HG03064 (cell line): Measurements from ENCODE around the gene MYO1G.
"Not testable (repeated sequence)": the region's sequence is repeated elsewhere in the genome, so short reads cannot be mapped to it uniquely, and the experiment has no call there.

Experiments used
- ATAC-seq: cut with Tn5 transposase; IDR thresholded peaks from one replicate; pipeline ENCODE4 v1.9.1; 2021; ENCODE audit warnings: low read depth; ENCODE audit not compliant: unreplicated experiment

The MYO1G gene

GRCh38 chr7:44978511-44979366, at the start of gene MYO1G:
Gene MYO1G (minus strand): TSS chr7:44979015. CDS start chr7:44978961, 54 bp downstream.
- ATAC-seq, result peak; percentile 46

DNA sequence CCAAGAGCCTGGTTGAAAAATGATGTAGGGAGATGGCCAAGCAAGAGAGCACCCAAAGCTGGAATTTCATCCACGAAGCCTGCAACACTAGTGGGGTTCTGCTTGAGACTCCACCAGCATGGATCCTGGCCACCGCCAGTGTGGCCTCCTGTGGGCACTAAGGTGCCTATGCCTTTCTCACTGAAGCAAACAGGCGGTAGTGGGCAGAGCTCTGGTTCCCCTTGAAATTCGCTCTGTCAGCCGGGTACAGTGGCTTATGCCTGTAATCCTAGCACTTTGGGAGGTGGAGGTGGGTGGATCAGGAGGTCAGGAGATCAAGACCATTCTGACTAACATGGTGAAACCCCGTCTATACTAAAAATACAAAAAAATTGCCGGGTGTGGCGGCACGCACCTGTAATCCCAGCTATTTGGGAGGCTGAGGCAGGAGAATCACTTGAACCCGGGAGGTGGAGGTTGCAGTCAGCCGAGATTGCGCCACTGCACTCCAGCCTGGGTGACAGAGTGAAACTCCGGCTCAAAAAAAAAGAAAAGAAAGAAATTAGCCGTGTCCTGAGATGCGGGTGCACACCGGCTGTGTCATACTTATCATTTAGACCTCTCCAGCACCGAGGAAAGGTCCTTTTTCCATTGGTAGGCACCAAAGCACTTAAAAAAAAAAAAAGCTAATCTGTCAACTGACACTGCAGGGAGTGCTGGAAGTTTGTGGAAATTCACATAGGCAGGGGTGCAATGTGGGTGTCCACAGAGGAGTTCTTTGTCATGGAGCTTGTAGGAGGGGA, 49.5 kb upstream of the MYO1G start:
- ATAC-seq, result no peak

DNA sequence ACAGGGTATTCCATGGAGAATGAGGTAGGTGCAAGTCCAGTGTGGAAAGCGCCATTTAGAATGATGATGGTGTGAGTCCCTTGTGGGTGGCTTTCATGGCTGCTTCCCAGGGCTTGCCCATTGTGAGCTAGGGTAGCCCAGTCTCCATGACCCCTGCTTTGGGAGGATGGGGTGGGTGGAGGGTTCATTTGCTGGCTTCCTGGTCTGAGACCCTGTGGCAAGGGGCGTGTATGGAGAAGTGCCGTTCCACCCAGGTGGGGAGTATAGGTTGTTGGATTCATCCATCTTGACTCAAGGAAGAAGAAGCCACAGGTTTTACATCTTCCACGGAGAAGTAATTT, 48.9 kb upstream of the MYO1G start:
- ATAC-seq, result no peak

DNA sequence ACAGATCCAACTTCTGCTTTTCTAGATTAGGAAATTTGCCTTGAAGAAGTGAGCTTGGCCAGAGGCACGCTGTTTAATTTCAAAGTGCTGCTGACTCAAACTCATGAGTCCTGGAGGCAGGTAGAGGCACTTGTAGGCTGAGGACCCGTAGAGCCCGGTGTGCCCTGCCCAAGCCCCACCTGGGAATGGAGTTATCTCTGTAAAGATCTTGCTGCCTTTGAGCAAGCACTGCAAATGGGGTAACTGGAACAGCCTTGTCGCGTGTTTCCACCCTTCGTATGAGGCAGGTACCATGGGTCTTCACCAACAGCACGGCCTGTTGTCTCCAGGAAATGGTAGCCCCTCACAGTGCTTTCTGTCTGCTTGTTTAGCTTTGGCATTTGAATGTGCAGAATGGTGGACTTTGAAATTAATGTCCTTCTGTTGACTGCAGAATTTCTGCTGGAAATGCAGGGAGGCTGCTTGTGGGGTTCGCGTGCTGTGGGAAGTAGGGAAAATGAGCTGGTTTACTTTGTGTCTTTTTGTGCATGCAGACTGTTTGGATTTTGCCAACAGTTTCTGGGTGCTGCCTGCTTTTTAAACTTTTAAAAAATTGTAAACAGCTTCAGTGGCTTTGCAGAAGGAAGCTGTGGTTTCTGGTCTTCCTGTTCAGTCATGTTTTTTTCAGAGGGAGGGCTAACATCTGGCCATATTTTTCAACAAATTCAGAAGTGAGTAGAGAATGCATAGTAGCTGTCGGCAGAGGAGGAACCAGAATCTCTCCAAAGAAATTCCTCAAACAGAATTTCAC, 48.4 kb upstream of the MYO1G start:
- ATAC-seq, result no peak

DNA sequence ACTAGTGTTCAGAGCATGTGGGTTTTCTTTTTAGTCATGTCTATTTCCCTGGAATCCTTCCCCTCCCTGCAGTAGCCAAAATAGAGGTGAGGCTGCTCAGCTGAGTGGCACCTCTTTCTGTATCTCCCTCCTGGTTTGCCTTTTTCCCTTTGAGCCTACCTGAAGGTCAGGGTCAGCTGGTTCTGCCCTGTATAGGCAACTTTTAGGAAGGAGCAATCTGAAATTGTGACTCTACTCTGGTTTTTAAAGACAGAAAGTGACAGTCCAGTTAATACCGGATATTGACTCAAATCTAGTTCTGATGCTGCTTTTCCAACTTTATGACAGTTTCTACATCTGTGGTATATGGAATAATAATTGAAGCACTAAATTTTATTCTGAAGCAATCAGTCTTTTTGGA, 47.2 kb upstream of the MYO1G start:
- no peak for ATAC-seq

DNA sequence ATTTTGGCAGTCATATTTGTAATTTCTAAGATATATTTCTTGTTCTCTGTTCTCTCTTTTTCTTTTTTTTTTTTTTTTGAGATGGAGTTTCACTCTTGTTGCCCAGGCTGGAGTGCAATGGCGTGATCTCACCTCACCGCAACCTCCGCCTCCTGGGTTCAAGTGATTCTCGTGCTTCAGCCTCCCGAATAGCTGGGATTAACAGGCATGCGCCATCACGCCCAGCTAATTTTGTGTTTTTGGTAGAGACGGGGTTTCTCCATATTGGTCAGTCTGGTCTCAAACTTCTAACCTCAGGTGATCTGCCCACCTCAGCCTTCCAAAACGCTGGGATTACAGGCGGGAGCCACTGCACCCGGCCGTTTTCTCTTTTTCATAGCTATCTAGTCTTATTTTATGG, 46.7 kb upstream of the MYO1G start:
- ATAC-seq, result not testable (repeated sequence)

GRCh38 chr7:45024126-45024744, 45.4 kb upstream of the MYO1G start:
- no peak for ATAC-seq

- ATAC-seq, result peak; percentile 62
Observed at GRCh38 chr7:45021604-45022296, 42.9 kb upstream of the MYO1G start.

GRCh38 chr7:45020915-45021314, 42.1 kb upstream of the MYO1G start:
- ATAC-seq, result no peak

DNA sequence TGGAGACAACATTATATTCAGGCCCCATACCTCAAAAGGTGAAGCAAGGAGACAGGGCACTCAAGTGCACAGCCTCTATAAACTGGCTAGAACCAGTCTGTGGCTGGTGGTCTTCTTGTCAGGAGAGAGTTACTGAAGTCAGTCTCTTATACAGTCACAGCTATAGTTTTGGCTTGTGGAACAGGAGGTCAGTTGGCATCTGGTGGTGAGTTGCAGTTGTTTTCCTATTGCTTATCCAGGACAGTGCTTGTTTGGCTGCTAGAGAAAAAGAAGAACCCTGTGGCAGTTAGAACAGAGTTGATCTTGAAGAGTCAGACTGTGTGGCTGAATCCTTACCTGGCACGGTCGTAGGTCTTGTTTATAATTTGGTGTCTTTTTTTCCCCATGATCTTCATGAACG, 38.4 kb upstream of the MYO1G start:
- ATAC-seq, result no peak

- no peak for ATAC-seq
Observed at GRCh38 chr7:45015313-45015712, 36.5 kb upstream of the MYO1G start.

DNA sequence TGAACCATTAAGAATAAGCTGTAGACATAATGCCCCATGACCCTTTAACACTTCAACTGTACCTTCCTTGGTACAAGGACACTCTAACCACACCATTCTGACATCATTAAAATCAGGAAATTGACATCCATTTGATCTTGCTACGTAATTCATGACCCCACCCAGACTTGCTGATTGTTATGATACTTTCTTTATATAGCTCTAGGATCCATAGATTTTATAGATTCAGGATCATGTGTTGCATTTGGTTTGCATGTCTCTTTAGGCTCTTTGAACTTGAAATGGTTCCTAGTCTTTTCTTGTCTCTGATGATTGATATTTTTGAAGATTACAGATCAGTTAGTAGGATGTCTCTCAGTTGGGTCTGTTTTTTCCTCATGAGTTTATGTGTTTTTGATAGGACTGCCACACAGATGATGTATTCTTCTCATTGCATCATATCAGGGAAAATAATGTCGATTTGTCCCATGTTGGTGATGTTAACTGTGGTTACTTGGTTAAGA, 34.7 kb upstream of the MYO1G start:
- no peak for ATAC-seq

GRCh38 chr7:45007571-45008328, 28.9 kb upstream of the MYO1G start:
- no peak for ATAC-seq

GRCh38 chr7:45007106-45007505, 28.3 kb upstream of the MYO1G start:
- no peak for ATAC-seq

GRCh38 chr7:45003789-45004188, 25.0 kb upstream of the MYO1G start:
- no peak for ATAC-seq

DNA sequence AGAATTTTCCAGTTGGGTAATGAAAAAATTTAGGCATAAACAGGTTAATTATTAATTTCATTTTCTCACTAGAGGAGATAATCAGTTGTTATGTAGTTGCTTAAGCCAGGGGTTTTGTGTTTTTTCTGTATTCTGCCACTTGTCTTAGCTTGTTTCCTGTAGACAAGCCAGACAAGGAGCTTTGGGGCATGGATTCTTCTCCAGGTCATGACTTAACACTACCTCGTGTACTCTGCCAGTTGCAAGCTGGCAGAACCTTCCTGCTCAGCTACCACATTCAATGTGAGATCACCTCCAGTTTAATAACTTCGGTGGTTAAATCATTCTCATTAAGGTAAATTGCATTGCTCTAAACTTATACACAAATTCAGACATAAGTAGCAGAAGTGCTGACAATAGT, 23.0 kb upstream of the MYO1G start:
- ATAC-seq, result no peak

DNA sequence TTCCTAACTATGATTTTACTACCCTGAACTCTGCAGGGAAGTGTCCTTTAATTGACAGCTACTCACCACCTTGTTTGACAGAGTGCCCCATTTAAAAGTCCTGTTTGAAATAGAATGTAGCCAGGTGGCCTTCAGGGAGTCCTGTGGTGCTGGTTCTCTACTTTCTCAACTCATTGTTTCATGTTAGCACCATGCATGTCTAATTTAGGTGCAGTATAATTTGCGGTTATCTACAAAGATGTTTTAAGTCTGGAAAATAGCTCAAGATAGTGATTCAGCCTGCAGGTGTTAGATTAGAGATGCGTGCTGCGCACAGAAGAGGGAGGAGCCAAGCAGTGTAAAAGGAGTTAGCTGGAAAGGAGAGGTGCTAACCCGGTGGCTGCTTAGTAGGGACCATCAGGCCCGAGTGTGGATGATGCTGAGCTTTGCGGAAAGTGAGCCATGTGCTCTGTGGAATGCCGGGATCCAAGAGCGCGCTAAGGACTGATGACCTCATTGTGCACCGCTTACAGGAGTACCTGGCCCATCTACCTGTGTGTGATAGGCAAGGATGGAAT, 22.4 kb upstream of the MYO1G start:
- ATAC-seq, result peak; percentile 37

- ATAC-seq, result no peak
Observed at GRCh38 chr7:45000093-45001032, 21.5 kb upstream of the MYO1G start, which contains the start of gene CCM2. Gene CCM2 (plus strand): TSS chr7:45000201. CDS start chr7:45000334, 133 bp downstream.
